Brain pericyte (primary cell): ENCODE measurements around the gene EPC1.
A peak's percentile ranks its signal among the peaks of the same experiment; 100 is the strongest.
"Not testable (repeated sequence)": the region's sequence is repeated elsewhere in the genome, so short reads cannot be mapped to it uniquely, and the experiment has no call there.

Experiments used
- DNase-seq: peaks from one replicate; pipeline ENCODE4 v3.0.0-alpha.2; 2012; ENCODE audit warnings: low read depth, low spot score

The EPC1 gene

DNA sequence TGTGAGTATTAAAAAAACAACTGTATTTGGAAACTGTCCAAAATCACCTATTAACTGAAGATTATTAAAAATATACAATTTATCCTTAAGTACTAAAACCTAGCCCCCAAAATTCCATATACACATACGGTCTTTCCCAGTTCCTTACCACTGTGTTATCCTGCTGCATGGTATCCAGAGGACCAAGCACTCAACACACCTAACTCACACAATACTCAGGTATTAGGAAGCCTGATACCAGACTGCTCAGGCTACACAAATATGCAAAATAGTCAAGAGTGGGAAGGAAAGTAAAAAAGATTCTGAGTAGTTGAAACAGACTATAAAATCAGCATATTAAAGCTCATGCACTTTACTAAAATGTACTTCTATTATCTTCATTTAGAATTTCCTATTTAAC is 67.2 kb downstream of the EPC1 start:
- DNase-seq, result no peak

DNA sequence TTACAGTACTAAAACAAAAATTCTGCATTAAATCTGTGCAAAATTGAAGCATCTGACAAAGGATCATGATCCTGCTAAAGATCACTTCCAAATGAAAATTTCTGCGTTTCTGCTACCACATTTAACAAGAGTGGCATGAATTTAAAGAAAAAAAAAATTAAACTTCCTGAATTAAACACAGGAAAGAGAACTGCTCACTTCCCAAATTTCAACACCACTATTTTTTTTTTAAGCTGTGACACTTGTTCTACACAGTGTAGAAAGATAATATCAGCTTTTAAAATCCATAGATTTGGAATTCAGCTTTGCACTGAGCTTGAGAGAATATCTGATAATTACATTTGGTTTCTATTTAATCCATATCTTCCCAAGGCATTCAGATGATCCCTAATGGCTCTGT is 73.6 kb downstream of the EPC1 start:
- DNase-seq, result no peak

DNA sequence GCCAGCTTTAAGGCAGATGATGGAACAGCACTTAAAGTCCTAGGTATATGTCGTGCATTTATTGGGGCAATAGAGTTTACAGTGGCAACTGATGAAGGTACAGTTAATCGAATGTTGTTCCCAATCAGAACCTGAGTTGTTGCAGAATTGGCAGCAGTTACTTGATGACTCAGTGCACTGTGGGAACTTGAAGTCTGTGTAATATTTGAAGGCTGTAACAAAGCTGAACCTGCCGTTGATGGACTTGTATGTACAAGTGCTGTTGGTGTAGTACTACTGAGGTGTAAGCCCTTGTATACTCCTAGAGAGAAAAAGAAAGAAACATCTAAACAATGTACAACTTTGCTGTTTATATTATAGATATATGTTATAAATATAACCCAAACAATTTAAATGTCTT is 75.3 kb downstream of the EPC1 start:
- no peak for DNase-seq

DNA sequence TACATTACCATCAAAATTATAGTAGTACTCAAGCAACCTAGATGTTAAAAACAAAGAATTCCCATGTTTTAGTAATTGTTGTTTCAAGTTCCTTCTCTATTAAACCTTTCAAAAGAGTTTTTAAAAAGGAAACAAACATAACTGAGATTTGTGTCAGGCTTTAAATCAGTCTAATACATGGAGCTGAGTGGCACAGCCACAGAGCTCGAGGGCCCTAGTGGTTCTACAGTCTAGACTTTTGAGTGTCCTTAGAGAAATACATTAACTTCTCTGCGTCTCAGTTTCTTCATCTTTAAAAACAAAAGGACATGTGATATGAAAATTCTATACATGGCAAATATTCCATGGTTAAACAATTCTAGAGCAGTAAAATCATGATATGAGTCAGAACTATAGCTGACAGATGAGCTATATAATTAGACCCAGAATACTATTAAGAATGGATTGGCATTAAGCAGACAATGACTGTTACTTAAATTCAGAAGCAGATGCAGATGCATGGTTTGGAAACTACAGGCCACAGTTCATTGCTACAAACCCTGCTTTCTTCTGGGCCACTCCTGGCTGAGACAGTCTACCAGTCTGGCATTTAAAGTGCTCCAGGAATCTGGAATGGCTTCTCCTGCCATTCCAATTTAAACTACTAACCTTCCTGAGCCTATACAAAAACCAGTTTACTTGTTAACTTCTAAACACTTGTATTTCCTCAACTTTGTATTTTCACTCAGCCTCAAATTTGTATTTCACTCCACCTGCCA is 77.4 kb downstream of the EPC1 start:
- no peak for DNase-seq

DNA sequence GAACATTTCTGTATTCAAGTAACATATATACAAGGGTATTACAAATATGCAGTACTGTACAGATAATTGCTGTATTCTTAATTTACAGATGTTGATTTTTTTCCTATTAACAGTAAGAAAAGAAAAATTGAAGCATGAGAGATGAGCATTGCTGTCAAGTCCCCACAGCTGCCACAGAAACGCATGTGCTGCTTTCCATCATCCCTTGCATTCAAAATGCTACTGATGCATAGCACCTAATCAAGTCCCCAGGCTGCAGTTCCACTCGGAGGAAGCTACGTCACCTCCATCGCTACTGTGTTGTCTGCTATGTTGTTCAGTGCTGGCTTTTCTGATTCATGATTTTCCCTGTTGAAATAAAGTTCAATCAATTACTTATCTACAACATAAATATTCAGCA is 78.2 kb downstream of the EPC1 start:
- DNase-seq, result no peak

DNA sequence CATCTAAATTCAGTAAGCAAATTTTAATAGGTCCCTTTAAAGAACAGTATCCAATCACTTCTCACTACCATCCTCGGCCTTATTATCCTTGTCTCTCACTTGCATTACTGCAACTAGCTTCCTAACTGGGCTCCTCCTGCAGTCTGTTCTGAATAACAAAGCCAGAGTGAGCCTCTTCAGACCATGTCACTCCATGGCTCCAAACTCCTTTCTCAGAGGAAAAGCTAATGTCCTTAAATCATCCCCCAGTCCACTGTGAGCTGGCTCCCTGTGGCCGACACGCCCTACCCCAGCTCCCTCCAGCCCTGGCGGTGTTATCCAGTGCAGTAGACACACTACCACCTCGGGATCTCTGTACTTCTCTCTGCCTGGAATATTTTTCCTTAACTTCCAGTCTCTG is 80.0 kb downstream of the EPC1 start:
- no peak for DNase-seq

DNA sequence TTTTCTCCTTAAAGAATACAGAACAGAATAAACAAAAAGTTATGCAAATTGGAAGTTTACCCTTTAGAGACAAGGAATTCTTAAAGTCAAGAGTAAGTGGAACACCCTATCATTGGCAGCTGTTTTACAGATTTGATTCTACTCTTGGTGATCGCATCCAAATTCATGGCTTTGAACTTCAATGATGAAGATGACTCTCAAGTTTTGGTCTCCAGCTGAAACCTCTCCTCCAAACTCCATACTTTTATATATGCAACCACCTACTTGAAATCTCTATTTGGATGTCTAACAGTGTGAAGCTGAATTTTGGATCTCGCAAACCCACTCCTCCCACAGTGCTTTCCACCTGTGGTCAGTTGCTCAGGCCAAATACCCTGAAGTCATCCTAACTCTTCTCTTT is 80.4 kb downstream of the EPC1 start:
- DNase-seq, result no peak

DNA sequence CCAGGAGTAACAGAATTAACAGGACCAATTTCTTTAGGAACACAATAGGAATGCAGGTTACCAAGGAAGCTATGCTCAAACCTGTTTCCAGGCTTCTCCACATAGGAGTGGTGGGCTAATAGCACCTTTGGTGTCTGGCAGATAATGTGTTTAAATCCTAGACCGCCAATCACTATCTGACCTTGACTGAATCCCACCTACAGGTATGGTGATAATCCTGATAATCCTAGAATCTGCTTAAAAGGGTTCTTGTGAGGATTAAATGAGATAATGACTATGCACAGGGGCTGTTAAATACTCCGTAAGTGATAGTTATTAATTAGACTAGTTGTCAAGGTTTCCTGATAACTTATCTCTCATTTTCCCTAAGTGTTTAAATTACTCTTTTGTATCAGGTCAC is 81.2 kb downstream of the EPC1 start:
- no peak for DNase-seq

DNA sequence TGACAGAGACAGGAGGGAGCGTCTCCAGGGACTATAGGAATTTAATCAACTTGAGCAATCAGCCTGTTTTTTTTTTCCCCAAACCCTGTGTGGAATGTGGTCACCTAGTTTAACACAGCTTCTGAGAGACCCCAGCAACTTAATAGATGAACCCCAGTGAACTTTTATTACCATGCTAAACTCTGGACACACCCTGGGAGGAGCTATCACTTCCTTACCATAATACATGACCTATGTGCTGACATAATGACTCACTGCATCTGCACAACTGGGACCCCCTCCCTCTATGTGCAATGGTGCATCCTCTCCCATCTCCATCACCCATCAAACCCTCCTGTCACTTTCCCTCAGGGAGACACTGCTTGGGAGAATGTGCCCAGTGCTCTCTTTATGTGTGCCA is 83.7 kb downstream of the EPC1 start:
- no peak for DNase-seq

DNA sequence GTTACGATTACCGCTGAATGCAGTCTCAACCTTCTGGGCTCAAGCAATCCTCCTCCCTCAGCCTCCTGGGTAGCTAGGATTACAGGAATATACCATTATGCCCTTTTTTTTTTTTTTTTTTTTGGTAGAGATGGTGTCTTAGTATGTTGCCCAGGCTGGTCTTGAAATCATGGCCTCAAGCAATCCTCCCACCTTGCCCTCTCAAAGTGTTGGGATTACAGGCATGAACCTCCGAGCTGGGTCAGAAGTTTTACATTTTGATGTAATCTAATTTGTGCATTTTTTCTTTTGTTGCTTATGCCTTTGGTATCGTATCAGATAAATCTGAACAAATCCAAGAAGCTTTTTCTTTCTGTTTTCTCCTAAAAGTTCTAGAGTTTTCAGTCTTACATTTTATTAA is 87.4 kb downstream of the EPC1 start:
- DNase-seq, result no peak

DNA sequence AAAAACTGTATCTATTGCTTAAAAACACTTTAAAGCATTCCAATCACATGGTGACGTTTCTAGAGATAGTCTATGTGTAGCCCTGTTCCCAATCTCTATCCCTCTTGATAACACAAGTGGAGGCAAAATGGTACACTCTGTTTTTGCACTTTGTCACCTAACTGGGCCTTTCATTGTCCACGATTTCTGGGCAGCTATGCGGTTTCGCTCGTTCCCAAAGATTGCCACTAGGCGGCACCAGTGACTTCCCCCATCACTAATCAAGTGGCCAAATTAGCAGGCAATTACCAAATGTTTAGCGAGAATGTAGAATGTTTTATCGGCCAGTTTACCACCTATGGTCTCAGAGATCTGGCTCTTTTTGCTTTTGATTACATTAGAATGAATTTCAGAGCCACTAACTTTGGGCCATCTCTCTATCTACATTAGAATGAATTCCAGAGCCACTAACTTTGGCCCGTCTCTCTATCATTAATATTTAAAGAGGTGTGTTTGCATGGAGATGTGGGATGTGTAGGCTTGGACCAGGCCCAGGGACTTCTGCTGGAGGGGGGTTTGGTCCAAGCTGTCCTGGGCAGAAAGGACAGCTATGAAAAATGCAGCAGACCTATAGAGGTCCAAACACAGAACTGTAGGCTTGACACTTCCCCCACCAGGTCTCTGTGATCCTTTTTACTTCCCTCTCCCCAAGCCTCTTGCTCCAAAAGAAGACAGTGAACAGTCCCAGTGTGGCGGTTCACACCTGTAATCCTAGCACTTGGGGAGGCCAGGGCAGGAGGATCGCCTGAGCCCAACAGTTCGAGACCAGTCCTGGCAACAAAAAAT is 90.1 kb downstream of the EPC1 start:
- peak; percentile 11 for DNase-seq

DNA sequence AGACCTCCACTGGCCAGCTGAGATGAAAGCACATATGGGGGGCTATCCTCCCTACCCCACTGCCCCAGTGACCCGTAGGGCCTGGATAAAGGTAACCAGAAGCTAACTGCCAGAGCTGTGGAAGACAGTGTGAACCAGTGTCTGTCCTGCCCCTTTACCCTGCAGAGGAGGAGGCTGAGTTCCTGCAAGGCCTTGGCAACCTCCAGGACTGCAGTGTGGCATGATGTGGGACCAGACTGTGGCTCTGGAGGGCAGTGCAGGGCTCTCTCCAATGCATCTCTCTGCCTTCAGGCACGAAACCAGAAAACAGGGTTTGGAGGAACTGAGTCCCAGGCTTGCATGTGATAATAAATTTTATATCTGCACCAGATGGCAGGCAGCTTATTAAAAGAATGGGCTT is 93.1 kb downstream of the EPC1 start:
- DNase-seq, result no peak

DNA sequence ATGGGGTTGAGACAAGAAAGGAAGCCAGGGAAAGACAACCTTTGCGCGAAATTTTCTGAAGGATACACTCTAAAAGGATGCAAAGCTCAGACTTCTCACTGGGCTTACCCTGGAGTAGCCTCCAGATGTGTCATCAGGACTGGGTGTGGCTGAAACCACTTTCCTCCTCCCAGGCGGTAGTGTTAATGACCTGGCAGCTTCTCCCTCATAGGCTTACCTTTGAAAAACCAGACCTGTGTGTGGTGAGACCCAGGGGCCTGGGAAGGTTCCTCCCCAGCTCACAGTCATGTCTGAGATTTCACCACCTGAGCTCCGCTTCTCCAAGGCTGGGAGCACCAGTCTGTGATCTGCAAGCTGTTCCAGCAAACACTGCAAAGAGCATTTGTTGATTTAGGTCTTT is 93.7 kb downstream of the EPC1 start:
- DNase-seq, result no peak

DNA sequence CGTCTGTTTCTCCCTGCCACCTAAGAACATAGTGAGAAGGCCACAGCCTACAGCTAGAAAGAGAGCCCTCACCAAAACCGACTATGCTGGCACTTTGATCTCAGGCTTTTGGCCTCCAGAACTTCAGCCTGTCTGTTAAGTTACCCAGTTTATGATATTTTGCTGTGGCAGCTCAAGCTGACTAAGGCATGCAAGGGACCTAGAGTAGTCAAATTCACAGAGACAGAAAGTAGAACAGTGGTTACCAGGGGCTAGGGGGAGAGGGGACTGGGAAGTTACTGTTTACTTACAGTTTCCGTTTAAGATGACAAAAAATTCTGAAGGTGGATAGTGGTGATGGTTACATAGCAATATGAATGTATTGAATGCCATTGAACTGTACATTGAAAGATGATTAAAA is 96.5 kb downstream of the EPC1 start:
- DNase-seq, result not testable (repeated sequence)

DNA sequence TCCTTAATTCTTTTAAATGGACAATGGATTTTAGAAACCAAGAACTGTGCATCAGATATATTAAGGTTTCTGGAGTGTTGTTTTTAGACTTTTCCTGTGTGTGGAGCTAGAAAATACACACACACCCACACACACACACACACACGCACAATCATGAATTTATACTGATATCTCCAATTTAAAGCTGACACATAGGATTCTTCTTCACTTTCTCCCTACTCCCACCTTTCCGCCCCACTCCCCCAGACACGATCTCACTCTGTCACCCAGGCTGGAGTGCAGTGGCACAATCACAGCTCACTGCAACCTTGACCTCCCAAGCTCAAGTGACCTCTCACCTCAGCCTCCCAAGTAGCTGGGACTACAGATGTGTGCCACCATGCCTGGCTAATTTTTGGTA is 100.3 kb downstream of the EPC1 start:
- no peak for DNase-seq

DNA sequence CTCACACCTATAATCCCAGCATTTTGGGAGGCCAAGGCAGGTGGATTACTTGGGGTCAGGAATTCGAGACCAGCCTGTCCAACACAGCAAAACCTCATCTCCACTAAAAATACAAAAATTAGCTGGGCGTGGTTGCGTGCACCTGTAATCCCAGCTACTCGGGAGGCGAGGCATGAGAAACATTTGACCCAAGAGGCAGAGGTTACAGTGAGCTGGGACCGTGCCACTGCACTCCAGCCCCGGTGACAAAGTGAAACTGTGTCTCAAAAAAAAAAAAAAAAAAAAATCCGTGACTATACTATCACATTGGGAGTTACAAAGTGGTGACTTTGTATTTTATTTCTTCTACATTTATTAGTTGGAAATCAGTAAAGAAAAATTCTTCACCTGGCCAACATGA is 101.2 kb downstream of the EPC1 start:
- no peak for DNase-seq

DNA sequence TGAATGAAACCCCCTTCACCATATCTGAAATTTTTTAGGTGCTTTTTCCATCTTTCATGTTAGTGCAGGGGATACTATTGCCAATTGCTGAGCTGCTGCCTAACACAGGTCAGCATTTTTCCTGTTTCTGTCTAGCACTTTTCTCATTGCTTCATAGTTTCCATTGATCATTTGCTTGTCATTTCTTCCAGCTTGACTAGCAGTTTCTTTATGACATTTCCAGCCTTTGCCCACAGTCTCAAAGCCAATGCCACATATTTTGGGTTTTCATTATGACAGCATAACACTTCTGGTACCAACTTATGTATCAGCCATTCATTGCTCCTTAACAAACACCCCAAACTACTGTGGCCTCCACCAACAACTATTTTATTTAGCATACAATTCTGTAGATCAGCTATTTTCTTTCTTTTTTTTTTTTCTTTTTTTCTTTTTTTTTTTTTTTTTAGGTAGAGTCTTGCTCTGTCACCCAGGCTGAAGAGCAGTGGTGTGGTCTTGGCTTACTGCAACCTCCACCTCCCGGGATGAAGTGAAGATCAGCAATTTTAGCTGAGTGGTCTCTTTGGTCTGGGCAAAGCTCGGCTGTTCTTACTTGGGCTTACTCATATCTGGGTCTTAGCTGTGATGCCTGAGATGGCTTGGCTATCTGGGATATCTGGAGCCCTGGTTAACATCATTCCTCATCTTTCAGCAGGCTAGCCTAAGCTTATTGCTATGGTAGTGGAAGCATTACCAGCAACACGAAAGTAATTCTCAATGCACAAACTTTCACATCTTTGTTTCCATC is 102.3 kb downstream of the EPC1 start:
- no peak for DNase-seq

DNA sequence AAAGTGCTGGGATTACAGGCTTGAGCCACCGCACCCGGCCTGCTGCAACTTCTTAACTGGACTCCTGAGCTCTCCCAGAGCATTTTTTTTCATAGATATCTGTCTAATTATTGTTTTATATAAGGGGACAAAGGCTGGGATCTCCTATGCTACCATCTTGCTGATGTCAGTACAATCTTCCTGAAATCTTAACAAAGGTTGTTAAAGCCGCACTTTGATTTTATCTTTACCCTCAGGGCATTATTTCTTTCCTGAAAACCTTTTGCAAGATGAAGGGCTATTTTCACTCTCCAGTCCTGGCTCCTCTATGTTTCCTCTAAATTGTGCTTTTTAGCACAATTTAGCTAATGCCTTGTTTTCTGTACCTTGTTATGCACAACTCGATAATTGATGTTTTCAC is 102.9 kb downstream of the EPC1 start:
- no peak for DNase-seq

DNA sequence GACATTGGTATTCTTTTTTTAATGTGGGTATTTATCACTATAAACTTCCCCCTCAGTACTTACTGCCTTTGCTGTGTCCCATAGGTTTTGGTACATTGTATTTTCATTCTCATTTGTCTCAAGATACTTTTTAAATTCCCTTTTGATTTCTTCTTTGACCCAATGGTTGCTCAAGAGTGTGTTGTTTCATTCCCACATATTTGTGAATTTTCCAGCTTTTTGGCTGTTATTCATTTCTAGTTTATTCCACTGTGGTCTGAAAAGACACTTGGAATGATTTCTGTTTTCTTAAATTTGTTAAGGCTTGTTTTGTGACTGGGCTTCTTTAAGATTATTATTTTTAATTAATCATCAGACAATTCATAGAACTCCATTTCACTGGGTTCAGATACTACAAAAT is 105.0 kb downstream of the EPC1 start:
- DNase-seq, result no peak

DNA sequence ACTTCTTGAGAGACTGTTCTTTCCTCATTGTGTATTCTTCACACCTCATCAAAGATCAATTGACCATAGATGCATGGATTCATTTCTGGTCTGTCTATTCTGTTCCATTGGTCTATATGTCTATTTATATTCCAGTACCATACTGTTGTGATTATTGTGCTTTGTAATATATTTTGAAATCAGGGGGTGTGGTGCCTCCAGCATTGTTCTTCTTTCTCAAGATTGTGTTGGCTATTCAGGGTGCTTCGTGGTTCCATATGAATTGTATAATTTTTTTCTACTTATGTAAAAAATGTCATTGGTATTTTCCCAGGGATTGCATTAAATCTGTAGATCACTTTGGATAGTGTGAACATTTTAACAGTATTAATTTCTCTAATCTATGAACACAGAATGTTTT is 106.5 kb downstream of the EPC1 start:
- DNase-seq, result no peak

DNA sequence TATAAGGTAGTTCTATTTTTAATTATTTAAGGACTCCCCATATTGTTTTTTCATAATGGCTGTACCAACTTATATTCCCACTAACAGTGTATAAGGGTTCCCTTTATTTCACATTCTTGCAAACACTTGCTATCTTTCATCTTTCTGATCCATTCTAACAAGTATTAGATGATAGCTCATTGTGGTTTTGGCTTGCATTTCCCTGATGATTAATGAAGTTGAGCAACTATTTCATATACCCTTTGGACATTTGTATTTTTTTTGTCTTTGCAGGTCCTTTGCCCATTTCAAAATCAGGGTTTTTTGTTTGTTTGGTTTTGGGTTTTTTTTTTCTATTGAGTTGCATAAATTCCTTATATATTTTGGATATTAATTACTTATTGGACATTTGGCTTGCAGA is 107.2 kb downstream of the EPC1 start:
- DNase-seq, result no peak

DNA sequence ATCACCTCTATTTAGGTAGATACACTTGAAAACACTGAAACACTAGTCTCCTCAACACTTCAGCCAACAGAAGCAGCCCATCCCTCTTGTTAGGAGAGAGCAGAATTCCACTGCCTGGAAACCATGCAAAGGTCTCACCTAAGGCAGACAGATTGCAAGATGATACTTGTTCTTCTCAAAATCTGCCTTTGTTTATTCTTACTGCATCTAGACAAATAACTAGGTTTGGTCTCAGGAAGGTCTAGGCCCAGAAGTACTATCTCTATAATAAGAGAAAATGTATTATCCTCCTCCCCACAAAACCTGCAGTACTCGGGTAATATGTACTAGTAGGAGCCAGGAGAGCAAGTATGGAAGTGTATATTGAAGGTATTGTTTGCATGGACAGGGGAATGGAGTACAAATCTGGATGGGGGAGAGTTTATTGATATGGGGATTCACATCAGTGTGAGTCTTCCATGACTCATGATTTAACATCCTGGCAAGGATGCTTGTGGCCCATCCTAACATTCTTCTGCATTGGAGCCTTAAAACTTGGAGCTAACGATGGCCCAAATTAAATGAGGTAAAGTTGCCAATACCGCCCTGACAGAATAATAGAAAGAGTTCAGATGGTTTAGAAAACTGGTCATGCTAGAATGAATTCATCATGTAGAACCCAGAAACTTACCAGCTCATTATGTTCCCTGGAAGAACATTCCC is 109.2 kb downstream of the EPC1 start:
- no peak for DNase-seq
